ENCODE measurements around the gene IL17RC. TPM values are rescaled to one million over a fixed set of nuclear protein-coding genes. Genes with fewer than 3 reads are reported as not detected.

Gene IL17RC
- total RNA-seq, 4 donors from 2014 or later, result 61.1 to 74.4 (median 67.1) TPM

- intact Hi-C loops (cut with DNase I; ENCODE audit: low total_unique reads), result no loop called here
Measured at GRCh38 chr3:9930804-9931418, 14.0 kb downstream of the IL17RC start.

GRCh38 chr3:9932535-9932842, 15.6 kb downstream of the IL17RC start:
- no peak for DNase-seq
- Histone ChIP-seq H3K9me3 (no peaks in the 10 kb centered on the region), H3K27ac (peak overlapping the region; percentile 90 to 100 (median 96)), H3K27me3 (no peaks in the 10 kb centered on the region), H3K4me3 (peak overlapping the region; percentile 64 to 94 (median 86)), H3K36me3 (no peaks in the 10 kb centered on the region), H3K4me1 (peaks cover 11 to 35% (median 27%) of the 10 kb centered on the region in 4 donors)
- 3% methylated on average over 13 of the region's 13 CpGs; no CpG with 5 or more reads in 1 of the 2 donors for WGBS, 2 donors (ENCODE audit: low coverage in 1 of 2)
- TF ChIP-seq EP300 (IDR thresholded peaks at IDR 0.05; ENCODE audit: low read depth) (no peak), POLR2A (IDR thresholded peaks at IDR 0.05) (no peak), POLR2AphosphoS5 (IDR thresholded peaks at IDR 0.05) (no peak)
- TF ChIP-seq, protein P1, sequence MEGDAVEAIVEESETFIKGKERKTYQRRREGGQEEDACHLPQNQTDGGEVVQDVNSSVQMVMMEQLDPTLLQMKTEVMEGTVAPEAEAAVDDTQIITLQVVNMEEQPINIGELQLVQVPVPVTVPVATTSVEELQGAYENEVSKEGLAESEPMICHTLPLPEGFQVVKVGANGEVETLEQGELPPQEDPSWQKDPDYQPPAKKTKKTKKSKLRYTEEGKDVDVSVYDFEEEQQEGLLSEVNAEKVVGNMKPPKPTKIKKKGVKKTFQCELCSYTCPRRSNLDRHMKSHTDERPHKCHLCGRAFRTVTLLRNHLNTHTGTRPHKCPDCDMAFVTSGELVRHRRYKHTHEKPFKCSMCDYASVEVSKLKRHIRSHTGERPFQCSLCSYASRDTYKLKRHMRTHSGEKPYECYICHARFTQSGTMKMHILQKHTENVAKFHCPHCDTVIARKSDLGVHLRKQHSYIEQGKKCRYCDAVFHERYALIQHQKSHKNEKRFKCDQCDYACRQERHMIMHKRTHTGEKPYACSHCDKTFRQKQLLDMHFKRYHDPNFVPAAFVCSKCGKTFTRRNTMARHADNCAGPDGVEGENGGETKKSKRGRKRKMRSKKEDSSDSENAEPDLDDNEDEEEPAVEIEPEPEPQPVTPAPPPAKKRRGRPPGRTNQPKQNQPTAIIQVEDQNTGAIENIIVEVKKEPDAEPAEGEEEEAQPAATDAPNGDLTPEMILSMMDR (IDR thresholded peaks at IDR 0.05), result no peak
- in situ Hi-C loops (cut with MboI; ENCODE audit: low pct_ligation_motif_present in 1 of 4, low pct_unique_long_range_greater_than_20kb in 1 of 4, low sequenced_read_pairs in 3 of 4), result no loop called here
- intact Hi-C loops (cut with DNase I; ENCODE audit: low total_unique reads), result no loop called here

More at GRCh38 chr3:9930804-9931418, 14.0 kb downstream of the IL17RC start:
- no peak for DNase-seq
- Histone ChIP-seq H3K27me3 (no peaks in the 10 kb centered on the region), H3K4me1 (peaks cover 11 to 33% (median 25%) of the 10 kb centered on the region in 4 donors), H3K36me3 (no peaks in the 10 kb centered on the region), H3K4me3 (no peak overlapping the region), H3K27ac (no peak overlapping the region), H3K9me3 (no peaks in the 10 kb centered on the region)
- in situ Hi-C loops (cut with MboI; ENCODE audit: low pct_ligation_motif_present in 1 of 4, low pct_unique_long_range_greater_than_20kb in 1 of 4, low sequenced_read_pairs in 3 of 4), result no loop called here
- no peak for TF ChIP-seq POLR2A (IDR thresholded peaks at IDR 0.05)
- TF ChIP-seq, protein P1 (IDR thresholded peaks at IDR 0.05), result peak in 1 of 5 experiments; percentile 11
- 80 to 87% methylated on average over 1 to 4 of the region's 4 CpGs for WGBS, 2 donors (ENCODE audit: low coverage in 1 of 2)

DNA sequence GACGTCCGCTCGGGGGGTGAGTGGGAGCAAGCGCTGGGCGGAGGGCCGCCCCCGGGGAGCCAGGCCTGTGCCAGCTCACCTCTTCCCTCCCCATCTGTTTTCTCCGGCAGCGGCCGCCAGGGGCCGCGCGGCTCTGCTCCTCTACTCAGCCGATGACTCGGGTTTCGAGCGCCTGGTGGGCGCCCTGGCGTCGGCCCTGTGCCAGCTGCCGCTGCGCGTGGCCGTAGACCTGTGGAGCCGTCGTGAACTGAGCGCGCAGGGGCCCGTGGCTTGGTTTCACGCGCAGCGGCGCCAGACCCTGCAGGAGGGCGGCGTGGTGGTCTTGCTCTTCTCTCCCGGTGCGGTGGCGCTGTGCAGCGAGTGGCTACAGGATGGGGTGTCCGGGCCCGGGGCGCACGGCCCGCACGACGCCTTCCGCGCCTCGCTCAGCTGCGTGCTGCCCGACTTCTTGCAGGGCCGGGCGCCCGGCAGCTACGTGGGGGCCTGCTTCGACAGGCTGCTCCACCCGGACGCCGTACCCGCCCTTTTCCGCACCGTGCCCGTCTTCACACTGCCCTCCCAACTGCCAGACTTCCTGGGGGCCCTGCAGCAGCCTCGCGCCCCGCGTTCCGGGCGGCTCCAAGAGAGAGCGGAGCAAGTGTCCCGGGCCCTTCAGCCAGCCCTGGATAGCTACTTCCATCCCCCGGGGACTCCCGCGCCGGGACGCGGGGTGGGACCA, 16.1 kb downstream of the IL17RC start:
- Histone ChIP-seq H3K27ac (peak overlapping the region; percentile 90 to 100 (median 96)), H3K4me1 (peaks cover 11 to 35% (median 27%) of the 10 kb centered on the region in 4 donors), H3K4me3 (peak overlapping the region; percentile 64 to 94 (median 86)), H3K36me3 (no peaks in the 10 kb centered on the region), H3K9me3 (no peaks in the 10 kb centered on the region), H3K27me3 (no peaks in the 10 kb centered on the region)
- TF ChIP-seq EP300 (IDR thresholded peaks at IDR 0.05; ENCODE audit: low read depth) (no peak), POLR2A (IDR thresholded peaks at IDR 0.05) (no peak), POLR2AphosphoS5 (IDR thresholded peaks at IDR 0.05) (peak in 1 of 3 donors; percentile 11)
- TF ChIP-seq, protein P1 (IDR thresholded peaks at IDR 0.05), result peak; percentile 66 to 91 (median 81)
- 1% methylated on average over 56 of the region's 77 CpGs; no CpG with 5 or more reads in 1 of the 2 donors for WGBS, 2 donors (ENCODE audit: low coverage in 1 of 2)
- in situ Hi-C loops (cut with MboI; ENCODE audit: low pct_ligation_motif_present in 1 of 4, low pct_unique_long_range_greater_than_20kb in 1 of 4, low sequenced_read_pairs in 3 of 4), result no loop called here
- peak; percentile 89 for DNase-seq
- intact Hi-C loops (cut with DNase I; ENCODE audit: low total_unique reads), result no loop called here

DNA sequence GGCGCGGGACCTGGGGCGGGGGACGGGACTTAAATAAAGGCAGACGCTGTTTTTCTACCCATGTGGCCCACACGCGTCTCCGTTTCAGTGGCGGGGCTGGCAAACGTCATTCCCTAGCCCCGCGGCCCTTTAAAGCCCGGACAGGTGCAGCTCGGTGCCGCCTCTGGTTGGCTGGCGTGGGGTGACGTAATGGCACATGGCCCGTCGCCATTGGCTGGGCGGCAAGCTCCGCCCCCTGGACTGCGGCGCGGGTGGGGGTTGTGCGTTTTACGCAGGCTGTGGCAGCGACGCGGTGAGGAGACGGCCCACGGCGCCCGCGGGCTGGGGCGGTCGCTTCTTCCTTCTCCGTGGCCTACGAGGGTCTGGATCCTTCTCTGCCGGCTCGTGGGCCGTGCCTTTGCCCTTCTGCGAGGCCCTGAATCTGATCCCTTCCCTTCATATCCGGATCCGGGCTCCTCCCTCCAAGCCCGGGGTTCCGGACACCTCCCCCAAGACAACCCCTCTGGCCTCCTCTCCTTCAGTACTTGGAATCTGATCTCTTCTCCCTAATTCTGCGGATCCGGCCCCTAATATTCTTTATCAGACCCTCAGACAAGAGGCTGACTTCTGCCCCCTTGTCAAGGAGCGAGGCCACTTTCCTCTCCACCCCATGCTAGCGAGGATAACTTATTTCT, 16.8 kb downstream of the IL17RC start, which contains the start of gene CRELD1:
Gene CRELD1, plus strand, starts transcription at position 274 of the 674 bp plus-strand sequence. CDS start 605 bp downstream, outside the sequence.
- Histone ChIP-seq H3K4me1 (peaks cover 11 to 35% (median 27%) of the 10 kb centered on the region in 4 donors), H3K4me3 (peak within 1 kb of the TSS; percentile 64 to 94 (median 86)), H3K27ac (peak within 1 kb of the TSS; percentile 90 to 100 (median 96)), H3K27me3 (no peaks in the 10 kb centered on the region), H3K36me3 (no peaks in the 10 kb centered on the region), H3K9me3 (no peaks in the 10 kb centered on the region)
- intact Hi-C loops (cut with DNase I; ENCODE audit: low total_unique reads), result no loop called here
- in situ Hi-C loops (cut with MboI; ENCODE audit: low pct_ligation_motif_present in 1 of 4, low pct_unique_long_range_greater_than_20kb in 1 of 4, low sequenced_read_pairs in 3 of 4), result no loop called here
- WGBS, 2 donors (ENCODE audit: low coverage in 1 of 2), result 0% methylated on average over 6 to 28 of the region's 50 CpGs
- TF ChIP-seq EP300 (IDR thresholded peaks at IDR 0.05; ENCODE audit: low read depth) (no peak), POLR2AphosphoS5 (IDR thresholded peaks at IDR 0.05) (peak; percentile 90 to 96 (median 91)), POLR2A (IDR thresholded peaks at IDR 0.05) (peak; percentile 84)
- TF ChIP-seq, protein P1 (IDR thresholded peaks at IDR 0.05), result no peak
- peak; percentile 98 for DNase-seq

Data from transverse colon (tissue), 4 donors.